Measurements from ENCODE around the gene PTPRT. TPM values are rescaled to one million over a fixed set of nuclear protein-coding genes. Genes with fewer than 3 reads are reported as not detected.

Gene PTPRT
- total and polyA plus RNA-seq, 9 donors, result under 0.01 to 3.2 (median 0.22) TPM; not detected in 1

DNA sequence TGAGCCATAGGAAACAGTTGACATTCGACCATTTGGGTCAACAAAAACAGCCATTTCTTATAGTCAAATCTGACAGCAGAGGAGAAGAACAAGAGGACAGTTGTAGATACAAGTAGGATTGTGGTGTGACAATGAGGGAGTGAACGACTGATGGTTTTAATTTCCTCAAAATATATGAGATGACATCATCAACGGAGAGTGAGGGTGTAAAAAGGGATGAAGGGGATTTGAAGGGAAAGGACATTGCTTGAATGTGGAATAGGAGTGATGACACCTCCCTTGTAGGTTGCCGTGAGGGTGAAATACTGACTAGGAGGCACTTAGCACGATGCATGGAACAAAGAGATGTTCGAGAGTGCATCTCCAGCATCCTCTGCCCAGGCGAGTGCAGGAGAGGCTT is 1071.7 kb downstream of the PTPRT start:
- 81 to 83% (median 83%) methylated on average over 7 of the region's 7 CpGs for WGBS, 3 donors
- no peaks in the 10 kb centered on the region for H3K27me3 ChIP-seq
- H3K27ac ChIP-seq, result no peak overlapping the region
- H3K9me3 ChIP-seq, result no peaks in the 10 kb centered on the region
- no peak for DNase-seq
- H3K4me3 ChIP-seq, result no peak overlapping the region
- intact Hi-C loops (cut with DNase I), result no loop called here
- H3K36me3 ChIP-seq, result no peaks in the 10 kb centered on the region
- TF ChIP-seq POLR2A (IDR thresholded peaks at IDR 0.05) (no peak), EP300 (IDR thresholded peaks at IDR 0.05) (no peak)
- TF ChIP-seq, protein P1, sequence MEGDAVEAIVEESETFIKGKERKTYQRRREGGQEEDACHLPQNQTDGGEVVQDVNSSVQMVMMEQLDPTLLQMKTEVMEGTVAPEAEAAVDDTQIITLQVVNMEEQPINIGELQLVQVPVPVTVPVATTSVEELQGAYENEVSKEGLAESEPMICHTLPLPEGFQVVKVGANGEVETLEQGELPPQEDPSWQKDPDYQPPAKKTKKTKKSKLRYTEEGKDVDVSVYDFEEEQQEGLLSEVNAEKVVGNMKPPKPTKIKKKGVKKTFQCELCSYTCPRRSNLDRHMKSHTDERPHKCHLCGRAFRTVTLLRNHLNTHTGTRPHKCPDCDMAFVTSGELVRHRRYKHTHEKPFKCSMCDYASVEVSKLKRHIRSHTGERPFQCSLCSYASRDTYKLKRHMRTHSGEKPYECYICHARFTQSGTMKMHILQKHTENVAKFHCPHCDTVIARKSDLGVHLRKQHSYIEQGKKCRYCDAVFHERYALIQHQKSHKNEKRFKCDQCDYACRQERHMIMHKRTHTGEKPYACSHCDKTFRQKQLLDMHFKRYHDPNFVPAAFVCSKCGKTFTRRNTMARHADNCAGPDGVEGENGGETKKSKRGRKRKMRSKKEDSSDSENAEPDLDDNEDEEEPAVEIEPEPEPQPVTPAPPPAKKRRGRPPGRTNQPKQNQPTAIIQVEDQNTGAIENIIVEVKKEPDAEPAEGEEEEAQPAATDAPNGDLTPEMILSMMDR (IDR thresholded peaks at IDR 0.05), result no peak
- no peaks in the 10 kb centered on the region for H3K4me1 ChIP-seq (ENCODE audit: insufficient read depth)

DNA sequence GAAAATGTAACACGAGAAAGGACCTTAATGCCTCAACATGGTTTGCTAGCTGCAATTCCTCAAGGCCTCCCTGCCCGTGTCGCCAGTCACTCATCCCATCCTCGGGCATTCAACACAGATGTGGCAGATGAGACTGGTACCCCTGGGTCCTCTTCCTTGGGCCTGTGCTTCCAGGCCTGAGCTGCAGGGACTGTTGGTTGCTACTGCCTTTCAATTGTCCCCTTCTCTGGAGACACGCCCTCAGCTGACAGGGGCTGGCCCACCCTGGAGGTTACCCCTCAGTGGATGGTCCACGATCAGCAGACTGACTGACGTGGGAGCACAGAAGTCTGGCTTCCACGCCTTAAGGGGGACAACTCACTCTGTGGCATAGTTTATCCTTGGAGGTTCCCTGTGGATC is 1076.5 kb downstream of the PTPRT start:
- Histone ChIP-seq H3K36me3 (no peaks in the 10 kb centered on the region), H3K9me3 (no peaks in the 10 kb centered on the region), H3K27ac (no peak overlapping the region), H3K4me3 (no peak overlapping the region), H3K4me1 (ENCODE audit: insufficient read depth) (no peaks in the 10 kb centered on the region), H3K27me3 (no peaks in the 10 kb centered on the region)
- TF ChIP-seq POLR2A (IDR thresholded peaks at IDR 0.05) (no peak), EP300 (IDR thresholded peaks at IDR 0.05) (no peak)
- TF ChIP-seq, protein P1 (IDR thresholded peaks at IDR 0.05), result no peak
- no peak for DNase-seq
- intact Hi-C loops (cut with DNase I), result no loop called here
- WGBS, 3 donors, result 85 to 88% (median 86%) methylated on average over 8 of the region's 8 CpGs

DNA sequence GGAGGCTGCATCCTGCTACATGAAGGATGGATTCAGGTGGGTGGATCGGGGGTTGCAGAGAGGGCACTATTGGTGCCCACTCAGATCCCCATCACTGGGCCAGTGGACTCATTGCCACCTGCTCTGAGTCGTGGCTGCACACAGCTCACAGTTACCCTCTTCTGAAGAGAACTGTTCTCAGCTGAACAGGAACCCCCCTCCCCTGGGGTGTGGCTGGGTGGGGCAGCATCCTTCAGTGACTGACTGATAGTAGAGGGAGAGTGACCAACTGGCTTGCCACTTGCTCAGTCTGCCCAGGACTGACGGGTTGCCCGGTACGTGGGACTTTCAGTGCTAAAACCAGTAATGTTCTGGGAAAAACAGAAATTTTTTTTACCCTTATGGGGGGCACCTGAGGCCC is 1077.5 kb downstream of the PTPRT start:
- Histone ChIP-seq H3K4me3 (no peak overlapping the region), H3K27ac (no peak overlapping the region), H3K36me3 (no peaks in the 10 kb centered on the region), H3K27me3 (no peaks in the 10 kb centered on the region), H3K9me3 (no peaks in the 10 kb centered on the region), H3K4me1 (ENCODE audit: insufficient read depth) (no peaks in the 10 kb centered on the region)
- TF ChIP-seq EP300 (IDR thresholded peaks at IDR 0.05) (no peak), POLR2A (IDR thresholded peaks at IDR 0.05) (no peak)
- TF ChIP-seq, protein P1 (IDR thresholded peaks at IDR 0.05), result no peak
- intact Hi-C loops (cut with DNase I), result no loop called here
- DNase-seq, result no peak
- 82 to 87% (median 86%) methylated on average over 5 of the region's 5 CpGs for WGBS, 3 donors

DNA sequence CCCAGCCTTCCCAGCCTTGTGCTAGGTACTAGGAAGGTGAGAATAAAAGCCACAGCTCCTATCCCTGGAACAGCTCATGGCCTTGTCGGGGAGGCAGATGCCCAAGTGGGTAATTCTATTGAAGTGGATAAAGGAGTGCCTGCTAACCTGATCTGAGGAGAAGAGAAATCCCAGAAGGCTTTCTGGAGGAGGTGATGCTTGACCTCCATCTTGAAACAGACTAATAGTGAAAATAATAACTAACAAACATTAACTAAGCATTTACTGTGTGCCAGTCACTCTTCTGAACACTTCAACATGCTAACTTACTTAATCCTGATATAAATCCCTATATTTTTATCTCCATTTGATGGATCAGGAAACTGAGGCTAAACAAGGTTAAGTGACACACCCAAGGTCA is 1078.4 kb downstream of the PTPRT start:
- DNase-seq, result no peak
- TF ChIP-seq, protein P1 (IDR thresholded peaks at IDR 0.05), result no peak
- TF ChIP-seq EP300 (IDR thresholded peaks at IDR 0.05), result no peak
- no peak for TF ChIP-seq POLR2A (IDR thresholded peaks at IDR 0.05)
- Histone ChIP-seq H3K9me3 (no peaks in the 10 kb centered on the region), H3K4me3 (no peak overlapping the region), H3K36me3 (no peaks in the 10 kb centered on the region), H3K27ac (no peak overlapping the region), H3K27me3 (no peaks in the 10 kb centered on the region), H3K4me1 (ENCODE audit: insufficient read depth) (no peaks in the 10 kb centered on the region)
- intact Hi-C loops (cut with DNase I), result no loop called here
- WGBS, 3 donors, result 86 to 90% (median 89%) methylated on average over 1 of the region's 1 CpG

DNA sequence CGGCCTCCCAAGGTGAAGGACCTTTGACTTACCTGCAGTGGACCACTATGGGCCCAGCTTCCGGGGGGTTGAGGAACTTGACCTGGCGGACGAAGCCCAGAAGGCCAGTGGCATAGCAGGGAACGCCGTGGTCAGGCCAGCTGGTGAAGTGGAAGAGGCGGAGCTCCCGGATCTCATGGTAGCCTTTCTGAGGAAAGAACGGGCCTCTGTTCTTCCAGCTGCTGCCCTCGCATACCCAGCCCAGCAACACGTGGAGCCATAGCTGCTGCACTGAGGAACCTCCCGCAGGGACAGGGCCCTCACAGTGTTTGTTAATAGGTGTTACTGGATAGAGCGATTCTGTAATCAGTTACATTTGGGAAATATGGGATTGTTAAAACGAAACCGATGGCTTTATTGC is 1079.4 kb downstream of the PTPRT start:
- no peak overlapping the region for H3K4me3 ChIP-seq

More for the DNA sequence above, 1079.4 kb downstream of the PTPRT start:
- Histone ChIP-seq H3K36me3 (no peaks in the 10 kb centered on the region), H3K9me3 (no peaks in the 10 kb centered on the region), H3K27ac (no peak overlapping the region), H3K4me1 (ENCODE audit: insufficient read depth) (no peaks in the 10 kb centered on the region), H3K27me3 (no peaks in the 10 kb centered on the region)
- WGBS, 3 donors, result 84 to 87% (median 85%) methylated on average over 15 of the region's 15 CpGs
- TF ChIP-seq, protein P1 (IDR thresholded peaks at IDR 0.05), result no peak
- no peak for DNase-seq
- intact Hi-C loops (cut with DNase I), result no loop called here

All from ovary (tissue), 9 donors.